Thyroid gland (tissue), 4 donors: Measurements from ENCODE around the gene ZNF76. TPM values are rescaled to one million over a fixed set of nuclear protein-coding genes. Genes with fewer than 3 reads are reported as not detected.

Experiments
- DNase-seq, 2 donors: peaks; one replicate each; pipeline ENCODE4 v3.0.0-alpha.2; 2019
- H3K27ac ChIP-seq, 3 donors: fragments of 200-600 bp; sonication (generic); 1 replicate in 2 of 3; 2 replicates in 1 of 3; pipeline ENCODE4 v1.5.1; 2016 to 2019; ENCODE audit warnings: mild to moderate bottlenecking in 1 of 3, moderate library complexity in 1 of 3
- H3K27me3 ChIP-seq: fragments of 200-600 bp; sonication (generic); one replicate; pipeline ENCODE4 v1.5.1; 2019
- H3K36me3 ChIP-seq, 2 donors: fragments of 200-600 bp; sonication (generic); one replicate each; pipeline ENCODE4 v1.5.1; 2016 to 2019
- H3K4me1 ChIP-seq, 2 donors: fragments of 200-600 bp; sonication (generic); one replicate each; pipeline ENCODE4 v1.5.1; 2017 to 2019
- H3K4me3 ChIP-seq, 3 donors: fragments of 200-600 bp; sonication (generic); replicated peaks in 1 of 3; 1 replicate in 2 of 3; 2 replicates in 1 of 3; pipeline ENCODE4 v1.5.1; 2016; ENCODE audit warnings: mild to moderate bottlenecking in 1 of 3
- H3K9me3 ChIP-seq: fragments of 200-600 bp; sonication (generic); one replicate; pipeline ENCODE4 v1.5.1; 2017
- POLR2A ChIP-seq, 2 donors: fragments of 450-650 bp; IDR thresholded peaks; one replicate each; pipeline ENCODE4 v1.6.1; 2017; ENCODE audit warnings: antibody characterized with exemption in 2 of 2, mild to moderate bottlenecking in 2 of 2, moderate library complexity in 1 of 2
- WGBS, 2 donors: methylation state at CpG; one replicate each; pipeline ENCODE4 v1.1.5; 2017; 5-methylcytosine and 5-hydroxymethylcytosine counted together
- intact Hi-C: fragments of 100-400 bp; cut with DNase I; formaldehyde crosslinking; loops from one replicate; pipeline ENCODE4 v1.15.1; 2023
- total RNA-seq, 4 donors: library from RNA; depleted of rRNA; stranded (reverse); fragments of >200 nt; gene quantifications; one replicate each; pipeline ENCODE4 v1.2.3, GENCODE V29; 2016
- TF ChIP-seq, protein P1 (sequence below), 6 experiments: fragments of 200-600 bp in 3 of 6; fragments of 450-650 bp in 3 of 6; sonication (generic) in 3 of 6; IDR thresholded peaks; one replicate each; pipeline ENCODE4 v1.5.1; 2016 to 2019; ENCODE audit warnings: antibody characterized with exemption in 6 of 6, mild to moderate bottlenecking in 2 of 6, inconsistent platforms in 1 of 6, moderate library complexity in 1 of 6

ZNF76 gene
- total RNA-seq, 4 donors from 2014 or later: 54.3 to 81.7 (median 71.6) TPM

DNA sequence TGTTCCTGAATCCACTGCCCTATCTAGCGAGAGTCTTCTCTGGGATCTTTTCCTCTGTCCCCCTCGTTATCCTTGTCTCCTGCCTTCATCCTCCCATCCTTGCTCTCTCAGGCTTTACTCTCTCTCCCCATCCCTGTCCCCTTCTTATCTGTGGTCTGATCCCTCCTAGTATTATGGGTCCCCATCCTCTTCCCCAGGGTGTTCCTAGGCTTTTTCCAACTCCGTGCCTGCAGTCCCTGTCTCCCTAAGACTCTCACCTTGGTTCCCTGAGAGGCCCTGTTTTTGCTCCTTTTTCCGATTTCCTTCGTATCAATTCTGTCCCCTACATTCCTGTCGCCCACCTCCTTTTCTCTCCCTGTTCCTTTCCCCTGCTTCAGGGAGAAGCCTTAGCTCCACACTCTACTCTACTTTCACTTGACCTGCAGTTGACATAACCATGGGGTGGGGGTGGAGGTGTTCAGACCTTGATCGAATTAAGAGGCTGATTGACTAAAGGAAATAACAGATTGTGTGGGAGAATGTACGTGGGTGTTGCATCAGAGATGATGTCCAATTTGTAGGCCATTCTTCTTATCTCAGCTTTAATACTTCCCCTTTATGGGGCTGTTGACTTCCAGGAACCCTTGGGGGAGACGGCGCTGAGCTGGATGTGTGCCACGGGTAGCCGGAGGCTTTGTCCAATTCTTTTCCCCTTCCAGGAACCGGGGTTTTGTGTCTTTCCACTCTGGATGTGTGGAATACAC, 83.7 kb downstream of the ZNF76 start:
- intact Hi-C loops: loop anchor here (2.0 to 5.0 kb wide), 2 partner anchors 69 to 108 kb away; no protein-coding TSS in a partner anchor
- 7 to 8% methylated on average over 13 of the region's 13 CpGs for WGBS, 2 donors
- peak; percentile 36 to 50 for DNase-seq
- Histone ChIP-seq H3K4me3 (peak overlapping the region; percentile 78 to 95 (median 87)), H3K4me1 (peaks cover 35 to 41% of the 10 kb centered on the region in 2 donors), H3K9me3 (no peaks in the 10 kb centered on the region), H3K36me3 (peaks cover 0 to 4% of the 10 kb centered on the region in 2 donors), H3K27me3 (no peaks in the 10 kb centered on the region), H3K27ac (peak overlapping the region; percentile 92 to 96 (median 95))
- TF ChIP-seq, protein P1, sequence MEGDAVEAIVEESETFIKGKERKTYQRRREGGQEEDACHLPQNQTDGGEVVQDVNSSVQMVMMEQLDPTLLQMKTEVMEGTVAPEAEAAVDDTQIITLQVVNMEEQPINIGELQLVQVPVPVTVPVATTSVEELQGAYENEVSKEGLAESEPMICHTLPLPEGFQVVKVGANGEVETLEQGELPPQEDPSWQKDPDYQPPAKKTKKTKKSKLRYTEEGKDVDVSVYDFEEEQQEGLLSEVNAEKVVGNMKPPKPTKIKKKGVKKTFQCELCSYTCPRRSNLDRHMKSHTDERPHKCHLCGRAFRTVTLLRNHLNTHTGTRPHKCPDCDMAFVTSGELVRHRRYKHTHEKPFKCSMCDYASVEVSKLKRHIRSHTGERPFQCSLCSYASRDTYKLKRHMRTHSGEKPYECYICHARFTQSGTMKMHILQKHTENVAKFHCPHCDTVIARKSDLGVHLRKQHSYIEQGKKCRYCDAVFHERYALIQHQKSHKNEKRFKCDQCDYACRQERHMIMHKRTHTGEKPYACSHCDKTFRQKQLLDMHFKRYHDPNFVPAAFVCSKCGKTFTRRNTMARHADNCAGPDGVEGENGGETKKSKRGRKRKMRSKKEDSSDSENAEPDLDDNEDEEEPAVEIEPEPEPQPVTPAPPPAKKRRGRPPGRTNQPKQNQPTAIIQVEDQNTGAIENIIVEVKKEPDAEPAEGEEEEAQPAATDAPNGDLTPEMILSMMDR (IDR thresholded peaks at IDR 0.05): no peak
- peak in 1 of 2 donors; percentile 16 for TF ChIP-seq POLR2A (IDR thresholded peaks at IDR 0.05)

DNA sequence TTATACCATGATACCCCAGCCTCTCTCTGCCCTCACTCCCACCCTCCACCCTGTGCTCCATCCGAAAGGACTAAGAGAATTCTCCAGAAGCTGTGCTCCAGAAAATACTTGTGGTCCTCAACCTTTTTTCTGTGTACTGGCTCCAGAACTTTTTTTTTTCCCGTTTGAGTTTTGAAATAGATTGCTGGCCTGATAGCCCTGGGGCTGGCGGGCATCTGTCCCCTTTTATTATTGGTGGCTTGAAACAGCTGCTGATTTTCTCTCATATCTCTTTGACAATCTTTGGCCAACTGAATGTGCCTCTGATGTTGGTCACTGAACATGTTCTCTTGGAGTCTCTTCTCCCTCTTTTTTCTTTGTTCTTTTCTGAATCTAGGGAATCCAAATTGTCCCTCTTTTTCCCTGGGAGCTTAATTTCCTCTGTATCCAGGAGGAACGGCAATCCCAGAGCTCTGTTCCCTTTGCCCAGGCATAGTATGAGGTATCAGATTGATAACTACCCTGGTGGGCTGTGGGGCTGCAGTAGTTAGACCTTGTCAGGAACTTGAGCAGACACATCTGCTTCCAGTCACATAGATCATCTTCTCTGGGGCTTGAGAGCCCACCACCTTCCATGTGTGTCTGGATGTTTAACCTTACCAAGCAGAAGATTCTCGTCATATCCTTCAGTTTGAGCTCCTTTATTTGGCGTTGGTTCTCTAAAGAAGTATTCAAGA, 84.5 kb downstream of the ZNF76 start:
- intact Hi-C loops: loop anchor here (2.0 to 5.0 kb wide), 2 partner anchors 68 to 107 kb away; no protein-coding TSS in a partner anchor
- WGBS, 2 donors: 53 to 55% methylated on average over 6 of the region's 6 CpGs
- no peak for TF ChIP-seq POLR2A (IDR thresholded peaks at IDR 0.05)
- TF ChIP-seq, protein P1 (IDR thresholded peaks at IDR 0.05): no peak

More for the DNA sequence above, 84.5 kb downstream of the ZNF76 start:
- peaks cover 35 to 41% of the 10 kb centered on the region in 2 donors for H3K4me1 ChIP-seq
- DNase-seq: no peak
- no peaks in the 10 kb centered on the region for H3K9me3 ChIP-seq
- H3K27ac ChIP-seq: peak overlapping the region; percentile 46 to 96 (median 95)
- H3K36me3 ChIP-seq: peaks cover 0 to 8% of the 10 kb centered on the region in 2 donors
- peak overlapping the region in 2 of 3 donors; percentile 1 to 95 for H3K4me3 ChIP-seq
- H3K27me3 ChIP-seq: no peaks in the 10 kb centered on the region

Other genes starting within 250 kb of the ZNF76 start
- 1 to 10 TPM in 2 of 4 donors, not detected in 2; 1.0 to 2.8 TPM for gene TCP11, start 118.4 kb upstream of the ZNF76 start, total RNA-seq
- 100 to 1,000 TPM in 1 of 4 donors, 10 to 100 TPM in 3; 45.5 to 119 (median 66.3) TPM for gene SCUBE3, start 45.8 kb upstream of the ZNF76 start, total RNA-seq
- gene DEF6, start 38.1 kb downstream of the ZNF76 start, total RNA-seq: 1 to 10 TPM; 5.2 to 9.3 (median 6.0) TPM
- gene PPARD, start 82.8 kb downstream of the ZNF76 start, total RNA-seq: 10 to 100 TPM; 17.3 to 40.3 (median 35.9) TPM
- 1 to 10 TPM; 4.1 to 6.6 (median 6.2) TPM for gene FANCE, start 192.6 kb downstream of the ZNF76 start, total RNA-seq
- 1,000 to 10,000 TPM; 1,123 to 2,881 (median 1,235) TPM for gene RPL10A, start 208.7 kb downstream of the ZNF76 start, total RNA-seq
- gene TEAD3, start 237.3 kb downstream of the ZNF76 start, total RNA-seq: 10 to 100 TPM in 3 of 4 donors, 1 to 10 TPM in 1; 9.9 to 17.0 (median 11.2) TPM